Suppressor macrophage treated with lipopolysaccharide for 4 hours (primary cell): ENCODE results near the gene KCNJ4.

ENCODE experiments used
- DNase-seq: peaks from one replicate; pipeline ENCODE4 v3.0.0-alpha.2; 2020

Gene KCNJ4

GRCh38 chr22:38451404-38451803 lies 3.6 kb downstream of the KCNJ4 start:
- DNase-seq = no peak

GRCh38 chr22:38450234-38450797 lies 4.7 kb downstream of the KCNJ4 start:
- DNase-seq = no peak

- no peak for DNase-seq
Measured at GRCh38 chr22:38449776-38450175, 5.2 kb downstream of the KCNJ4 start.

GRCh38 chr22:38448945-38449745 lies 5.9 kb downstream of the KCNJ4 start:
- no peak for DNase-seq

GRCh38 chr22:38446018-38446601 lies 8.9 kb downstream of the KCNJ4 start:
- no peak for DNase-seq

GRCh38 chr22:38444783-38445182 lies 10.2 kb downstream of the KCNJ4 start:
- no peak for DNase-seq

GRCh38 chr22:38443628-38444521 lies 11.1 kb downstream of the KCNJ4 start:
- DNase-seq = no peak

GRCh38 chr22:38442967-38443627 lies 11.9 kb downstream of the KCNJ4 start:
- DNase-seq = no peak

GRCh38 chr22:38441620-38442287 lies 13.2 kb downstream of the KCNJ4 start:
- no peak for DNase-seq

GRCh38 chr22:38440747-38441350 lies 14.2 kb downstream of the KCNJ4 start:
- no peak for DNase-seq

- DNase-seq = no peak
Measured at GRCh38 chr22:38437416-38437815, 17.6 kb downstream of the KCNJ4 start.

GRCh38 chr22:38436629-38437395 lies 18.2 kb downstream of the KCNJ4 start:
- no peak for DNase-seq

GRCh38 chr22:38435965-38436364 lies 19.0 kb downstream of the KCNJ4 start:
- no peak for DNase-seq

GRCh38 chr22:38435010-38435409 lies 20.0 kb downstream of the KCNJ4 start:
- DNase-seq = no peak

- DNase-seq = no peak
Measured at GRCh38 chr22:38433871-38434270, 21.1 kb downstream of the KCNJ4 start.

GRCh38 chr22:38432264-38432663 lies 22.7 kb downstream of the KCNJ4 start:
- DNase-seq = no peak

- DNase-seq = no peak
Measured at GRCh38 chr22:38431266-38432010, 23.6 kb downstream of the KCNJ4 start.

- DNase-seq = no peak
Measured at GRCh38 chr22:38429499-38430068, 25.4 kb downstream of the KCNJ4 start.

GRCh38 chr22:38428714-38429113 lies 26.3 kb downstream of the KCNJ4 start:
- DNase-seq = no peak

GRCh38 chr22:38427940-38428339 lies 27.1 kb downstream of the KCNJ4 start:
- DNase-seq = no peak
